ENCODE results near the gene KCNQ4. TPM values are rescaled to one million over a fixed set of nuclear protein-coding genes. Genes with fewer than 3 reads are reported as not detected.

Gene KCNQ4
- polyA plus RNA-seq, 2 of the 4 experiments (the other 2 are of a cell fraction) = 0.08 to 0.17 TPM

DNA sequence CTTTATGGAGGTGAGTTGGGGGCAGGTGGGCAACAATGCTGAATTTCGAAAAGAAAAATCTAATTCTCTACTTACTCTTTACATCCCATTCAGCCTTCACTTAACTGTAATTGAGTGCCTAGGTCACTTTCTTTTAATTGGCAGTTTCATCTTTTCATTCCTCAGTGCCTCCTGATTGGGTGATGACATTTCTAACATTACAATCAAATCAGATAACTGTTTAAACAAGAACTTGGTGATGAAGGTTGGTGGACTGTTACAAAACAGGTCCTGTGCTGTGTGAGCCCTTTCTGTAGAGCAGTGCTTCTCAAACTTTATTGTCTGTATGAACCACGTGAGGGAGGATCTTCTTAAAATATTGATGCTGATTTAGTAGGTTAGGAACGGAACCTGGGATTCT is 40.1 kb upstream of the KCNQ4 start:
- TF ChIP-seq ZC3H11A (IDR thresholded peaks at IDR 0.05) = no peak
- TF ChIP-seq E2F6 (IDR thresholded peaks at IDR 0.05; ENCODE audit: borderline replicate concordance, low read depth) = no peak
- no peak for TF ChIP-seq TFCP2L1 (CRISPR knock-in tag; IDR thresholded peaks at IDR 0.05)
- no peak for TF ChIP-seq HOXA7 (CRISPR knock-in tag; IDR thresholded peaks at IDR 0.05)
- no peak for TF ChIP-seq NPAS2 (CRISPR knock-in tag; IDR thresholded peaks at IDR 0.05; ENCODE audit: borderline replicate concordance)
- no peak for TF ChIP-seq CEBPB (IDR thresholded peaks at IDR 0.05)
- TF ChIP-seq CHD4 (IDR thresholded peaks at IDR 0.05; ENCODE audit: borderline replicate concordance) = no peak
- no peak for TF ChIP-seq REST (IDR thresholded peaks at IDR 0.05)
- TF ChIP-seq BHLHE40 (IDR thresholded peaks at IDR 0.05; ENCODE audit: low read depth, low read length) = no peak
- TF ChIP-seq JUN (IDR thresholded peaks at IDR 0.05) = no peak
- TF ChIP-seq ZSCAN20 (CRISPR knock-in tag; IDR thresholded peaks at IDR 0.05) = no peak
- TF ChIP-seq MYC (IDR thresholded peaks at IDR 0.05; ENCODE audit: borderline replicate concordance, low read length) = no peak
- TF ChIP-seq PBX3 (IDR thresholded peaks at IDR 0.05) = no peak
- TF ChIP-seq RNF2 (IDR thresholded peaks at IDR 0.05; ENCODE audit: borderline replicate concordance, low read depth) = no peak
- no peak for TF ChIP-seq EP300 (IDR thresholded peaks at IDR 0.05)
- no peak for TF ChIP-seq MAZ (IDR thresholded peaks at IDR 0.05; ENCODE audit: borderline replicate concordance, low read depth, low read length)
- no peak for TF ChIP-seq RCOR1 (IDR thresholded peaks at IDR 0.05; ENCODE audit: low read depth, low read length)
- DNase-seq (ENCODE audit: low read depth in 1 of 2, low spot score in 1 of 2) = no peak
- FAIRE-seq = no peak
- CTCF ChIA-PET = no interaction called here
- no peak overlapping the region for H3K4me3 ChIP-seq
- H3K27ac ChIP-seq = no peak overlapping the region
- no peaks in the 10 kb centered on the region for H3K9me3 ChIP-seq
- H3K4me2 ChIP-seq = no peak overlapping the region
- peaks cover 18% of the 10 kb centered on the region for H3K4me1 ChIP-seq
- POLR2A ChIA-PET = no interaction called here
- ATAC-seq = no peak
- WGBS (ENCODE audit: missing lambda C conversion rate) = 94% methylated on average over 3 of the region's 3 CpGs

- DNase-seq (ENCODE audit: low read depth in 1 of 2, low spot score in 1 of 2) (no peak), FAIRE-seq (no peak), ATAC-seq (no peak)
- Histone ChIP-seq H3K4me2 (no peak overlapping the region), H3K27ac (no peak overlapping the region), H3K9me3 (no peaks in the 10 kb centered on the region), H3K4me1 (peaks cover 18% of the 10 kb centered on the region), H3K4me3 (no peak overlapping the region)
- TF ChIP-seq ZNF302 (CRISPR knock-in tag; IDR thresholded peaks at IDR 0.05) = no peak
- TF ChIP-seq CHD4 (IDR thresholded peaks at IDR 0.05; ENCODE audit: borderline replicate concordance) = no peak
- TF ChIP-seq RNF2 (IDR thresholded peaks at IDR 0.05; ENCODE audit: borderline replicate concordance, low read depth) = no peak
- TF ChIP-seq KDM1A (IDR thresholded peaks at IDR 0.05; ENCODE audit: low read depth) = no peak
- TF ChIP-seq ZSCAN20 (CRISPR knock-in tag; IDR thresholded peaks at IDR 0.05) = no peak
- no peak for TF ChIP-seq USF2 (IDR thresholded peaks at IDR 0.05)
- TF ChIP-seq JUN (IDR thresholded peaks at IDR 0.05) = no peak
- no peak for TF ChIP-seq NPAS2 (CRISPR knock-in tag; IDR thresholded peaks at IDR 0.05; ENCODE audit: borderline replicate concordance)
- TF ChIP-seq HEYL (CRISPR knock-in tag; IDR thresholded peaks at IDR 0.05) = no peak
- no peak for TF ChIP-seq CHD2 (IDR thresholded peaks at IDR 0.05; ENCODE audit: low read length, partially characterized antibody)
- no peak for TF ChIP-seq RFX5 (IDR thresholded peaks at IDR 0.05)
- TF ChIP-seq ZFP36 (IDR thresholded peaks at IDR 0.05; ENCODE audit: borderline replicate concordance, partially characterized antibody) = no peak
- ChIA-PET POLR2A (no interaction called here), CTCF (no interaction called here)
- WGBS (ENCODE audit: missing lambda C conversion rate) = 84% methylated on average over 3 of the region's 3 CpGs
Measured at GRCh38 chr1:40743860-40744259, 39.7 kb upstream of the KCNQ4 start.
